Osteoblast (primary cell): ENCODE measurements around the gene PSMD12. TPM values are rescaled to one million over a fixed set of nuclear protein-coding genes. Genes with fewer than 3 reads are reported as not detected.
"Not testable (repeated sequence)": the region's sequence is repeated elsewhere in the genome, so short reads cannot be mapped to it uniquely, and the experiment has no call there.

Experiments
- DNase-seq: peaks from one replicate; pipeline ENCODE4 v3.0.0; 2011; ENCODE audit warnings: low spot score, mixed read lengths; ENCODE audit not compliant: insufficient read length; ENCODE audit errors: missing footprints
- H2AFZ ChIP-seq: 2 replicates; pipeline ENCODE4 v1.6.0; 2011; ENCODE audit warnings: mild to moderate bottlenecking, low read length
- H3K27ac ChIP-seq: 2 replicates; pipeline ENCODE4 v1.5.1; 2011; ENCODE audit warnings: mild to moderate bottlenecking, low read depth, low read length, moderate library complexity
- H3K27me3 ChIP-seq: 2 replicates; pipeline ENCODE4 v1.6.0; 2012; ENCODE audit warnings: mild to moderate bottlenecking, control low read depth, inconsistent platforms, low read length, moderate library complexity; ENCODE audit not compliant: insufficient read depth
- H3K36me3 ChIP-seq: 2 replicates; pipeline ENCODE4 v1.5.1; 2011; ENCODE audit warnings: mild to moderate bottlenecking, low read length, control low read depth, moderate library complexity; ENCODE audit not compliant: insufficient read depth
- H3K4me1 ChIP-seq: 2 replicates; pipeline ENCODE4 v1.5.1; 2011; ENCODE audit warnings: mild to moderate bottlenecking, low read length, control low read depth, moderate library complexity; ENCODE audit not compliant: insufficient read depth
- H3K4me2 ChIP-seq: 2 replicates; pipeline ENCODE4 v1.6.0; 2011; ENCODE audit warnings: mild to moderate bottlenecking, low read length; ENCODE audit not compliant: insufficient read depth
- H3K4me3 ChIP-seq: fragments of 200-600 bp; sonication (generic); 3 replicates; pipeline ENCODE4 v1.5.1; 2012; ENCODE audit warnings: mild to moderate bottlenecking, low read length, inconsistent platforms; ENCODE audit not compliant: insufficient read depth
- H3K79me2 ChIP-seq: 2 replicates; pipeline ENCODE4 v1.6.0; 2012; ENCODE audit warnings: mild to moderate bottlenecking, low read length, control low read depth, inconsistent platforms; ENCODE audit not compliant: insufficient read depth
- H3K9me3 ChIP-seq: 2 replicates; pipeline ENCODE4 v1.5.1; 2011; ENCODE audit warnings: low read depth, low read length, control low read depth
- H4K20me1 ChIP-seq: 2 replicates; pipeline ENCODE4 v1.6.0; 2012; ENCODE audit warnings: mild to moderate bottlenecking, low read length, control low read depth; ENCODE audit not compliant: insufficient read depth
- total RNA-seq: library from RNA; depleted of rRNA; stranded (reverse); fragments of >200 nt; gene quantifications from 2 replicates; pipeline ENCODE4 v1.2.3, GENCODE V29; 2012
- TF ChIP-seq, protein P1 (sequence below): IDR thresholded peaks from 2 replicates; pipeline ENCODE4 v1.5.1; 2011; ENCODE audit warnings: mild to moderate bottlenecking, low read depth, low read length, moderate library complexity; ENCODE audit errors: extremely low read depth

The PSMD12 gene
- total RNA-seq, 1 donor, result 24.2 TPM

DNA sequence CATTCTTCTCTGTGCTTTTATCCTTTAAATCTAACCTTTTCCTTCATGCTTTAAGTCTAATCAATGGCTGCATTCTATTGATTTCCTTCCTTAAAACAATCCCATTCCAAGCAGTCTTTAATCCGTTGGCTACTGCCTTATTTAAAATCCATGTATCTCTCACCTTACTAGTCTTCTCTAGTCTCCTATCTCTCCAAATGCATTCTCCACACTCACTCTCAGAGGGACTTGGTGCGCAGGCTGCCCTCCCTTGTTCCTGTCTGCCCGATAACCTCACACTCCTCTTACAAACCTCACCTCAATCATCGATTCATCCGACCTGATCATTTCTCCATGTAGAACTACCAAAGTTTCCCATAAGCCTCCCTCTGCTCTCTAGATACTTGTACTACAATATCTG lies 23.1 kb downstream of the PSMD12 start:
- H3K36me3 ChIP-seq, result peaks cover 70% of the 10 kb centered on the region
- peaks cover 2% of the 10 kb centered on the region for H3K79me2 ChIP-seq
- H3K4me3 ChIP-seq, result no peak overlapping the region
- no peak overlapping the region for H2AFZ ChIP-seq
- H4K20me1 ChIP-seq, result no peaks in the 10 kb centered on the region
- H3K27ac ChIP-seq, result no peak overlapping the region
- no peak for DNase-seq
- no peak overlapping the region for H3K4me2 ChIP-seq
- no peaks in the 10 kb centered on the region for H3K27me3 ChIP-seq
- H3K4me1 ChIP-seq, result peaks cover 11% of the 10 kb centered on the region
- H3K9me3 ChIP-seq, result no peaks in the 10 kb centered on the region
- TF ChIP-seq, protein P1, sequence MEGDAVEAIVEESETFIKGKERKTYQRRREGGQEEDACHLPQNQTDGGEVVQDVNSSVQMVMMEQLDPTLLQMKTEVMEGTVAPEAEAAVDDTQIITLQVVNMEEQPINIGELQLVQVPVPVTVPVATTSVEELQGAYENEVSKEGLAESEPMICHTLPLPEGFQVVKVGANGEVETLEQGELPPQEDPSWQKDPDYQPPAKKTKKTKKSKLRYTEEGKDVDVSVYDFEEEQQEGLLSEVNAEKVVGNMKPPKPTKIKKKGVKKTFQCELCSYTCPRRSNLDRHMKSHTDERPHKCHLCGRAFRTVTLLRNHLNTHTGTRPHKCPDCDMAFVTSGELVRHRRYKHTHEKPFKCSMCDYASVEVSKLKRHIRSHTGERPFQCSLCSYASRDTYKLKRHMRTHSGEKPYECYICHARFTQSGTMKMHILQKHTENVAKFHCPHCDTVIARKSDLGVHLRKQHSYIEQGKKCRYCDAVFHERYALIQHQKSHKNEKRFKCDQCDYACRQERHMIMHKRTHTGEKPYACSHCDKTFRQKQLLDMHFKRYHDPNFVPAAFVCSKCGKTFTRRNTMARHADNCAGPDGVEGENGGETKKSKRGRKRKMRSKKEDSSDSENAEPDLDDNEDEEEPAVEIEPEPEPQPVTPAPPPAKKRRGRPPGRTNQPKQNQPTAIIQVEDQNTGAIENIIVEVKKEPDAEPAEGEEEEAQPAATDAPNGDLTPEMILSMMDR, result no peak

DNA sequence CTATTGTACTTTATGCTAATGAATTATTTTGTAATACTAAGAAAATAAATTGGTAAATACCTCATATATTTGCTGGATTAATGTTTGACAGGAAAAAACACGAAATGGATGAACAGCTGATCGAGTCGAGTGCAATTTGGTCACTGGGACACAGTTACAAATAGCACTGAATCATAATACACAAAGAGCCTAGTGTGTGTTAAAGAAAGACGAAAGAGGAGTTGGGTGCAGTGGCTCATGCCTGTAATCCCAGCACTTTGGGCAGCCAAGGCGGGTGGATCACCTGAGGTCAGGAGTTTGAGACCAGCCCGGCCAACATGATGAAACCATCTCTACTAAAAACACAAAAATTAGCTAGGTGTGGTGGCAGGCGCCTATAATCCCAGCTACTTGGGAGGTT lies 28.0 kb downstream of the PSMD12 start:
- not testable (repeated sequence) for H3K4me3 ChIP-seq
- Histone ChIP-seq H3K4me1 (peaks cover 11% of the 10 kb centered on the region), H3K36me3 (peaks cover 29% of the 10 kb centered on the region)

DNA sequence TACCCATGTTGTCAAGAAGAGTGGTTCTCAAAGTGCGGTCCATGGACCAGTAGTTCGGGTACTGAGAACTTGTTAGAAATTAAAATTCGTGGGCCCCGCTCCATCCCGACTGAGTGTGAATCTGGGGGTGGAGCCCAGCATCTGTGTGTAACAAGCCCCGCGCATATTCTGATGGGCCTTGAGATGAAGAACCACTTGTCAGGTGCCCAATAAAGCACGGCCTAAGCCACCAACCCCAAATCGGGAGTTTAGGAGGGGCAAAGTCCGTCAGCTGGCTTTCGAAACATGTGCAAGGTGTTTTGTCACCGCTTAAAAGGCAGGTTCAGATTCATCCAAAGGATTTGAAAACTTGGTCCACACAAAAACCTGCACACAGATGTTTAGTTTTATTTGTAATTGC lies 29.5 kb downstream of the PSMD12 start:
- Histone ChIP-seq H3K27me3 (no peaks in the 10 kb centered on the region), H3K36me3 (peaks cover 15% of the 10 kb centered on the region), H3K4me1 (peaks cover 11% of the 10 kb centered on the region), H3K79me2 (no peaks in the 10 kb centered on the region), H3K4me2 (no peak overlapping the region), H3K27ac (no peak overlapping the region), H3K4me3 (no peak overlapping the region), H2AFZ (no peak overlapping the region), H4K20me1 (no peaks in the 10 kb centered on the region), H3K9me3 (no peaks in the 10 kb centered on the region)
- no peak for DNase-seq
- TF ChIP-seq, protein P1, result no peak

More for the DNA sequence above, 28.0 kb downstream of the PSMD12 start:
- H4K20me1 ChIP-seq, H3K9me3 ChIP-seq, H2AFZ ChIP-seq, H3K79me2 ChIP-seq, H3K27me3 ChIP-seq, DNase-seq, H3K27ac ChIP-seq, H3K4me2 ChIP-seq: not testable (repeated sequence)

- Histone ChIP-seq H3K27me3 (no peaks in the 10 kb centered on the region), H2AFZ (no peak overlapping the region), H3K27ac (no peak overlapping the region), H3K9me3 (no peaks in the 10 kb centered on the region), H3K4me1 (peaks cover 11% of the 10 kb centered on the region), H3K79me2 (no peaks in the 10 kb centered on the region), H3K4me2 (no peak overlapping the region), H3K4me3 (no peak overlapping the region), H4K20me1 (no peaks in the 10 kb centered on the region), H3K36me3 (peaks cover 2% of the 10 kb centered on the region)
- TF ChIP-seq, protein P1, result no peak
- no peak for DNase-seq
Measured at GRCh38 chr17:67335245-67335835, 31.0 kb downstream of the PSMD12 start.

GRCh38 chr17:67332162-67332508 lies 34.2 kb downstream of the PSMD12 start:
- H3K4me3 ChIP-seq, H3K36me3 ChIP-seq, H3K27ac ChIP-seq, H3K4me1 ChIP-seq, H3K4me2 ChIP-seq, H4K20me1 ChIP-seq, H3K9me3 ChIP-seq, H3K27me3 ChIP-seq, DNase-seq, H3K79me2 ChIP-seq, H2AFZ ChIP-seq: not testable (repeated sequence)

DNA sequence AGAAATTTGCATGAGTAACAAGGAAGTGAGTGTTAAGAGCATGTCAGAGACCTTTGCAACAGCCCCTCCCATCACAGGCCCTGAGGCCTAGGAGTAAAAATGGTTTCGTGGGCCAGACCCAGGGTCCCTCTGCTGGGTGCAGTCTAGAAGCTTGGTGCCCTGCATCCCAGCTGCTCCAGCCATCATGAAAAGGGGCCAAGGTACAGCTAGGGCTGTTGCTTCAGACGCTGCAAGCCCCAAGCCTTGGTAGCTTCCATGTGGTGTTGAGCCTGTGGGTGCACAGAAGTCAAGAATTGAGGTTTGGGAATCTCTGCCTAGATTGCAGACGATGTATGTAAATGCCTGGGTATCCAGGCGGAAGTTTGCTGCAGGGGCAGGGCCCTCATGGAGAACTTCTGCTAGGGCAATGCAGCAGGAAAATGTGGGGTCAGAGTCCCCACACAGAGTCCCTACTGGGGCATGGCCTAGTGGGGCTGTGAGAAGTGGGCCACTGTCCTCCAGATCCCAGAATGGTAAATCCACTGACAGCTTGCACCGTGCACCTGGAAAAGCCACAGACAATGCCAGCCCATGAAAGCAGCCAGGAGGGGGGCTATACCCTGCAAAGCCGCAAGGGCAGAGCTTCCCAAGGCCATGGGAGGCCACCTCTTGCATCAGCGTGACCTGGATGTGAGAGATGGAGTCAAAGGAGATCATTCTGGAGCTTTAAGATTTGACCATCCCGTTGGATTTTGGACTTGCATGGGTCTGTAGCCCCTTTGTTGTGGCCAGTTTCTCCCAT lies 34.8 kb downstream of the PSMD12 start:
- not testable (repeated sequence) for H3K4me1 ChIP-seq, H3K27ac ChIP-seq, H3K27me3 ChIP-seq, H3K79me2 ChIP-seq, H2AFZ ChIP-seq, H3K9me3 ChIP-seq, H3K36me3 ChIP-seq, DNase-seq, H4K20me1 ChIP-seq, H3K4me3 ChIP-seq, H3K4me2 ChIP-seq
